Chondrocyte (in vitro differentiated cells): ENCODE data around the gene PARP15. TPM values are rescaled to one million over a fixed set of nuclear protein-coding genes. Genes with fewer than 3 reads are reported as not detected.

Experiments used
- DNase-seq: peaks from one replicate; pipeline ENCODE4 v3.0.0; 2021; ENCODE audit warnings: mixed read lengths, low spot score
- H3K27ac Mint-ChIP-seq: one replicate; pipeline ENCODE4 v1.8.0; 2021; ENCODE audit warnings: mild to moderate bottlenecking, moderate library complexity, mixed read lengths; ENCODE audit not compliant: unreplicated experiment
- H3K27me3 Mint-ChIP-seq: 2 replicates; pipeline ENCODE4 v1.8.0; 2021; ENCODE audit warnings: low read depth, mixed read lengths
- H3K36me3 Mint-ChIP-seq: 2 replicates; pipeline ENCODE4 v1.8.0; 2021; ENCODE audit warnings: low read depth, mixed read lengths
- H3K4me1 Mint-ChIP-seq: 2 replicates; pipeline ENCODE4 v1.8.0; 2021; ENCODE audit warnings: low read depth, mild to moderate bottlenecking, mixed read lengths
- H3K4me3 Mint-ChIP-seq: one replicate; pipeline ENCODE4 v1.8.0; 2021; ENCODE audit warnings: mild to moderate bottlenecking, moderate library complexity, mixed read lengths; ENCODE audit not compliant: unreplicated experiment
- H3K9me3 Mint-ChIP-seq: 2 replicates; pipeline ENCODE4 v1.8.0; 2021; ENCODE audit warnings: low read depth, mixed read lengths
- CTCF ChIP-seq: fragments of 200-600 bp; sonication (generic); IDR thresholded peaks from 2 replicates; pipeline ENCODE4 v1.5.0; 2021; ENCODE audit warnings: antibody characterized with exemption, mild to moderate bottlenecking, moderate library complexity
- total RNA-seq: library from RNA; stranded (reverse); gene quantifications from 3 replicates; pipeline ENCODE4 v1.2.1, GENCODE V29; 2021

Gene PARP15
- total RNA-seq, 1 donor from 2014 or later: not detected

- Mint-ChIP-seq H3K4me3 (no peak overlapping the region), H3K36me3 (no peaks in the 10 kb centered on the region), H3K27ac (no peak overlapping the region), H3K9me3 (no peaks in the 10 kb centered on the region), H3K27me3 (peaks cover 44% of the 10 kb centered on the region), H3K4me1 (no peaks in the 10 kb centered on the region)
- DNase-seq: no peak
- no peak for TF ChIP-seq CTCF
Measured at GRCh38 chr3:122629763-122630162, 52.3 kb downstream of the PARP15 start.

DNA sequence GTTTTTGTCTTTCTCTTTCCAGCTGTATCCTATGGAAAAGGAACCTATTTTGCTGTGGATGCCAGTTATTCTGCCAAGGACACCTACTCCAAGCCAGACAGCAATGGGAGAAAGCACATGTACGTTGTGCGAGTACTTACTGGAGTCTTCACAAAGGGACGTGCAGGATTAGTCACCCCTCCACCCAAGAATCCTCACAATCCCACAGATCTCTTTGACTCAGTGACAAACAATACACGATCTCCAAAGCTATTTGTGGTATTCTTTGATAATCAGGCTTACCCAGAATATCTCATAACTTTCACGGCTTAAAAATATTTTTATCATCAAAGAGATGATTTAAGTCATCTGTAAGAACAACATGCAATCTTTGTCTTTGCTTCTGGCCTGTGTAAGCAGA is 58.3 kb downstream of the PARP15 start:
- H3K27ac Mint-ChIP-seq: no peak overlapping the region
- H3K36me3 Mint-ChIP-seq: no peaks in the 10 kb centered on the region
- TF ChIP-seq CTCF: no peak
- H3K4me3 Mint-ChIP-seq: no peak overlapping the region
- peaks cover 29% of the 10 kb centered on the region for H3K27me3 Mint-ChIP-seq
- H3K4me1 Mint-ChIP-seq: peaks cover 4% of the 10 kb centered on the region
- DNase-seq: no peak
- no peaks in the 10 kb centered on the region for H3K9me3 Mint-ChIP-seq

DNA sequence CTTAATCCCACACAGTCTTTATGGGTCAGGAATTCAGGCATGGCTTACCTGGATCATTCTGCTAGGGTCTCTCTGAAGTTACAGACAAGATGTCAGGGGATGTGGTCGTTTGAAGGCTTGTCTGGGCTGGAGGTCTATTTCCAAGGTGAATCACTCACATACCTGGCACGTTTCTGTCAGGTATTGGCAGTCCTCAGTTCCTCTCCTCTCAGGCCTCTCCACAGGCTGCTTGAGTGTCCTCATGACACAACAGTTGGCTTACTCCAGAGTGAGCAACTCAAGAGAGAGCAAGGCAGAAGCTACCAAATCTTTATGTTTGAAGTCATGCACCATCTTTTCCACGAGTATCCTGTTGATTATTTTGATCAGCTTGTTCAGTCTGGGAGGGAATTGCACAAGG is 59.2 kb downstream of the PARP15 start:
- Mint-ChIP-seq H3K9me3 (no peaks in the 10 kb centered on the region), H3K27me3 (peaks cover 30% of the 10 kb centered on the region), H3K27ac (no peak overlapping the region), H3K4me1 (peaks cover 6% of the 10 kb centered on the region), H3K4me3 (no peak overlapping the region), H3K36me3 (no peaks in the 10 kb centered on the region)
- TF ChIP-seq CTCF: no peak
- no peak for DNase-seq

DNA sequence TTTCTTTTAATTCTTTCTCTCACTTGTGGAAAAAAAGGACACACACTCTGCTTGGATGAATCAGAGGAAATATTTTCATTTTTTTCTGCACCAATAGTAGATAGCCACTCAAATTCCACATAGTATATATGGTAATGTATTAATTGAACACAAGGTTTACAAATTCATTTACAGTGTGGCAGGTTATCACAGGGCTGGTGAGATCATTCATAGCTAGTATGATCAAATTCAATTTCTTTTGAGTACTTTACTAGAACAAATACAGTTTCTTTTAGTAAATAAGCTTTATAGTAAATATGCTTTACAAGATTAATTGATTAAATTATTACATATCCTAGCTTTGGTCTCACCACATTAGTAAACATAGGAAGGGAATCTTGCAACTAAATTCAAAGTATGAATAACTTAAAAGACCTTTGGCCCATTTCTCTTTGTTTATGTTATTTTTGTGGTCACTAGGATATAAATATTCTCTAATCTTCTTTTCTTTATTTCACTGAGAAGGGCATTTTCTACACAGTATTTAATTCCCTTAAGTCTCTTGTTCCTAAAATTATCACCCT is 63.1 kb downstream of the PARP15 start:
- Mint-ChIP-seq H3K36me3 (no peaks in the 10 kb centered on the region), H3K27ac (no peak overlapping the region), H3K9me3 (no peaks in the 10 kb centered on the region), H3K27me3 (peaks cover 16% of the 10 kb centered on the region), H3K4me1 (peaks cover 6% of the 10 kb centered on the region), H3K4me3 (no peak overlapping the region)
- no peak for DNase-seq
- no peak for TF ChIP-seq CTCF

DNA sequence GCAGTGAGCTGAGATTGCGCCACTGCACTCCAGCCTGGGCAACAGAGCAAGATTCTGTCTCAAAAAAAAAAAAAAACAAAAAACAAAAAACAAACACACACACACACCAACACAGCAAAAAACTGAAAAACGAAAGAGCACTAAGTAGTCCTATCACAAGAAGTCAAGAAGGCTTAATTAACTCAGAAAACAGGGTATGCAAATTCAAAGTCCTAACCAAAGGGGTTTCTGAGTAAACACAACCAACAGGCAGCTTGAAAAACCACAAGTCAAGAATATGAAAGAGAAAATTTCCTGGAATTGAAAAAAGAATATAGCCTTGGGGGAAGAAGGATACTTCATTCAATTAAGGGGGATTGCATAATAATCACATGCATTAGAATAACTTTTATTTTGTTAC is 65.5 kb downstream of the PARP15 start:
- Mint-ChIP-seq H3K4me3 (no peak overlapping the region), H3K27ac (no peak overlapping the region), H3K36me3 (no peaks in the 10 kb centered on the region), H3K9me3 (no peaks in the 10 kb centered on the region), H3K4me1 (peaks cover 6% of the 10 kb centered on the region), H3K27me3 (peaks cover 16% of the 10 kb centered on the region)
- no peak for TF ChIP-seq CTCF
- no peak for DNase-seq
